ENCODE measurements around the gene HHIPL2. TPM values are rescaled to one million over a fixed set of nuclear protein-coding genes. Genes with fewer than 3 reads are reported as not detected.
"Not testable (repeated sequence)": the region's sequence is repeated elsewhere in the genome, so short reads cannot be mapped to it uniquely, and the experiment has no call there.

The HHIPL2 gene
- total and polyA plus RNA-seq, 10 of the 15 experiments (the other 5 are each of a cell fraction or from before 2014, with no cell fraction given): 0.06 to 0.29 (median 0.09) TPM; not detected in 3

DNA sequence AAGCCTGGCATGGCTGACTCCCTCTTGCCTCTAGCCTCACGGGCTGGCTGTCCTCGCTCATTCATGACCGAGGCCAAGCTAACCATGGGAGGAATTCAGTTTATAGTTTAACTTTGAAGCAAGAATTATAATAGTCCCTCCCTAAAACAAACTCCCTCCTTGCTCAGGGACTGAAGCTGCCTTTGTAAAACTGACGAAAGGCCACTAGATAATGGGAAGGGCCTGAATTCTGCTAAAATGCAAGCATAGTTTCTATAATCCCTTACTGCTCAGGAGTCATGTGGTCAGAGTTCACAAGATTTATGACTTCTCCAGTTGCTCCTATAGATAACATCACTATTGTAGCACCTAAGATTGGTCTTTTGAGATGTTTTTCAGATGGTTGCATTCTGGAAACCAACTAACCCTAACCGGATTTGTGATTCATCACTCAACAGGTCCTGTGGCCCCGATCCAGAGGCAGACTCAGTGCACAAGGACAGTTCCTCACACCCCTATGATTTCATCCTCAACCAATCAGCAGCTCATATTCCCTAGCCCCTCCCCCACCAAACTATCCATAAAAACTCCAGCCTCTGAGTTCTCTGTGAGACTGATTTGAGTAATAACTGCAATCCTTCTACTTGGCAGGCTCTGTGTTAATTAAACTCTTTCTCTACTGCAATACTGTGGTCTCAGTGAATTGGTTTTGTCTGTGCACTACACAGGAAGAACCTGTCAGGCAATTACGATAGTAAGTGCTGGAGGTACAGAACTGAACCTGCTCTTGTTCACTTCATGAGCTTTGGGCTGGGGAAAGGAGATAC is 26.4 kb downstream of the HHIPL2 start (continued):
- TF ChIP-seq, protein P1, sequence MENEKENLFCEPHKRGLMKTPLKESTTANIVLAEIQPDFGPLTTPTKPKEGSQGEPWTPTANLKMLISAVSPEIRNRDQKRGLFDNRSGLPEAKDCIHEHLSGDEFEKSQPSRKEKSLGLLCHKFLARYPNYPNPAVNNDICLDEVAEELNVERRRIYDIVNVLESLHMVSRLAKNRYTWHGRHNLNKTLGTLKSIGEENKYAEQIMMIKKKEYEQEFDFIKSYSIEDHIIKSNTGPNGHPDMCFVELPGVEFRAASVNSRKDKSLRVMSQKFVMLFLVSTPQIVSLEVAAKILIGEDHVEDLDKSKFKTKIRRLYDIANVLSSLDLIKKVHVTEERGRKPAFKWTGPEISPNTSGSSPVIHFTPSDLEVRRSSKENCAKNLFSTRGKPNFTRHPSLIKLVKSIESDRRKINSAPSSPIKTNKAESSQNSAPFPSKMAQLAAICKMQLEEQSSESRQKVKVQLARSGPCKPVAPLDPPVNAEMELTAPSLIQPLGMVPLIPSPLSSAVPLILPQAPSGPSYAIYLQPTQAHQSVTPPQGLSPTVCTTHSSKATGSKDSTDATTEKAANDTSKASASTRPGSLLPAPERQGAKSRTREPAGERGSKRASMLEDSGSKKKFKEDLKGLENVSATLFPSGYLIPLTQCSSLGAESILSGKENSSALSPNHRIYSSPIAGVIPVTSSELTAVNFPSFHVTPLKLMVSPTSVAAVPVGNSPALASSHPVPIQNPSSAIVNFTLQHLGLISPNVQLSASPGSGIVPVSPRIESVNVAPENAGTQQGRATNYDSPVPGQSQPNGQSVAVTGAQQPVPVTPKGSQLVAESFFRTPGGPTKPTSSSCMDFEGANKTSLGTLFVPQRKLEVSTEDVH (IDR thresholded peaks at IDR 0.05; ENCODE audit: low read depth, partially characterized antibody): no peak
- TF ChIP-seq EP300 (IDR thresholded peaks at IDR 0.05; ENCODE audit: borderline replicate concordance in 1 of 2, control insufficient read depth in 1 of 2, low read depth in 2 of 2, low read length in 2 of 2) (no peak), TCF3 (IDR thresholded peaks at IDR 0.05; ENCODE audit: borderline replicate concordance, insufficient read depth, low read depth, low read length) (no peak), ZBED1 (IDR thresholded peaks at IDR 0.05; ENCODE audit: borderline replicate concordance) (no peak), ZNF274 (IDR thresholded peaks at IDR 0.05; ENCODE audit: insufficient read depth, insufficient read length) (no peak), KDM1A (IDR thresholded peaks at IDR 0.05; ENCODE audit: borderline replicate concordance) (no peak), MEF2A (IDR thresholded peaks at IDR 0.05; ENCODE audit: insufficient read depth, low read depth, low read length) (no peak), BACH1 (IDR thresholded peaks at IDR 0.05; ENCODE audit: borderline replicate concordance) (no peak), EED (IDR thresholded peaks at IDR 0.05; ENCODE audit: low read depth) (no peak), ZSCAN29 (IDR thresholded peaks at IDR 0.05) (no peak), IKZF2 (IDR thresholded peaks at IDR 0.05) (no peak), EZH2 (IDR thresholded peaks at IDR 0.05; ENCODE audit: borderline replicate concordance, control insufficient read depth, low read depth, low read length) (no peak), RELA (IDR thresholded peaks at IDR 0.05; ENCODE audit: borderline replicate concordance, partially characterized antibody) (no peak)
- TF ChIP-seq, protein P2, sequence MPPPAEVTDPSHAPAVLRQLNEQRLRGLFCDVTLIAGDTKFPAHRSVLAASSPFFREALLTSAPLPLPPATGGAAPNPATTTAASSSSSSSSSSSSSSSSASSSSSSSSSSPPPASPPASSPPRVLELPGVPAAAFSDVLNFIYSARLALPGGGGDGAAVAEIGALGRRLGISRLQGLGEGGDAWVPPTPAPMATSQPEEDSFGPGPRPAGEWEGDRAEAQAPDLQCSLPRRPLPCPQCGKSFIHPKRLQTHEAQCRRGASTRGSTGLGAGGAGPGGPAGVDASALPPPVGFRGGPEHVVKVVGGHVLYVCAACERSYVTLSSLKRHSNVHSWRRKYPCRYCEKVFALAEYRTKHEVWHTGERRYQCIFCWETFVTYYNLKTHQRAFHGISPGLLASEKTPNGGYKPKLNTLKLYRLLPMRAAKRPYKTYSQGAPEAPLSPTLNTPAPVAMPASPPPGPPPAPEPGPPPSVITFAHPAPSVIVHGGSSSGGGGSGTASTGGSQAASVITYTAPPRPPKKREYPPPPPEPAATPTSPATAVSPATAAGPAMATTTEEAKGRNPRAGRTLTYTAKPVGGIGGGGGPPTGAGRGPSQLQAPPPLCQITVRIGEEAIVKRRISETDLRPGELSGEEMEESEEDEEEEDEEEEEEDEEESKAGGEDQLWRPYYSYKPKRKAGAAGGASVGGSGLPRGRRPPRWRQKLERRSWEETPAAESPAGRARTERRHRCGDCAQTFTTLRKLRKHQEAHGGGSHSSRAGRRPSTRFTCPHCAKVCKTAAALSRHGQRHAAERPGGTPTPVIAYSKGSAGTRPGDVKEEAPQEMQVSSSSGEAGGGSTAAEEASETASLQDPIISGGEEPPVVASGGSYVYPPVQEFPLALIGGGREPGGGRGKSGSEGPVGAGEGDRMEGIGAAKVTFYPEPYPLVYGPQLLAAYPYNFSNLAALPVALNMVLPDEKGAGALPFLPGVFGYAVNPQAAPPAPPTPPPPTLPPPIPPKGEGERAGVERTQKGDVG (CRISPR knock-in tag; IDR thresholded peaks at IDR 0.05): no peak

DNA sequence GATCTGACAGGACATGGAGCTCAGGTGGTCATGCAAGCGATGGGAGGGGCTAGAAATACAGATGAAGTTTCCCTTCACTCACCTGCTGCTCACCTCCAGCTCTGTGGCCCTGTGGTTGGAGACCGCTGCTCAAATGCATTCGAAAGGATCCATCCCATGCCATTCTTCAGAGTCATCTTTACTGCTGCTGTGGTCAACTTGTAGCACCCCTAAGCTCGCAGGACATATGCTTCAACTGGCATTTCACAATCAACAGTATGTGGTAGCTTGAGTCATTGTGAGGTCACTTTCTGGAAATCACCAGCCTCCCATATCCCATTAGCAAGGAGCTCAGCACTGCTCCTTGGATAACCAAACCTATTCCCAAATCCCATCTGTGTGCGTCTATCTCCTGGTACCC is 58.4 kb downstream of the HHIPL2 start:
- H3K9me3 ChIP-seq (replicated peaks; ENCODE audit: control insufficient read depth, insufficient read depth, low read length); DNase-seq (ENCODE audit: low read depth, low spot score); intact Hi-C loops (cut with micrococcal nuclease; ENCODE audit: unreplicated experiment); H3K4me1 ChIP-seq (ENCODE audit: control insufficient read depth, insufficient read depth, low read length); SMC1A ChIA-PET (ENCODE audit: uncharacterized antibody, unreplicated experiment); CTCF ChIA-PET; RAD21 ChIA-PET (ENCODE audit: unreplicated experiment); H2AFZ ChIP-seq (ENCODE audit: control insufficient read depth, low read depth, low read length); H3K4me2 ChIP-seq (ENCODE audit: control insufficient read depth, insufficient read depth); POLR2A ChIA-PET; FAIRE-seq; BruUV-seq (replicated peaks); H3K27ac ChIP-seq (ENCODE audit: control insufficient read depth, insufficient read depth); H4K20me1 ChIP-seq (ENCODE audit: control insufficient read depth, insufficient read depth); H3K4me3 ChIP-seq; ATAC-seq; H3K79me2 ChIP-seq (ENCODE audit: control insufficient read depth, insufficient read depth, low read length); H3K27me3 ChIP-seq (replicated peaks in 1 of 2; ENCODE audit: control insufficient read depth in 2 of 2, insufficient read depth in 2 of 2, low read length in 1 of 2); H3K36me3 ChIP-seq (ENCODE audit: control insufficient read depth in 2 of 2, insufficient read depth in 2 of 2, low read length in 1 of 2); in situ Hi-C loops (cut with MboI); H3K9ac ChIP-seq (ENCODE audit: control insufficient read depth, insufficient read depth, low read length): not testable (repeated sequence)
- 51% methylated on average over 3 of the region's 5 CpGs for WGBS (ENCODE audit: insufficient coverage, insufficient replicate concordance, low lambda C conversion rate, missing lambda C conversion rate)

Data from GM12878 (cell line).